WERI-Rb-1 (cell line): ENCODE results near the gene CARS2.

ENCODE experiments used
- DNase-seq: peaks from one replicate; pipeline ENCODE4 v3.0.0-alpha.2; 2020
- H3K27ac ChIP-seq: fragments of 250-450 bp; sonication (Bioruptor Pico); 2 replicates; pipeline ENCODE4 v1.5.1; 2020; ENCODE audit warnings: mild to moderate bottlenecking, moderate library complexity
- H3K27me3 ChIP-seq: fragments of 250-450 bp; sonication (Bioruptor Pico); 2 replicates; pipeline ENCODE4 v1.5.1; 2021; ENCODE audit warnings: mild to moderate bottlenecking, low read depth, moderate library complexity; ENCODE audit not compliant: insufficient read depth, severe bottlenecking
- H3K36me3 ChIP-seq: fragments of 250-450 bp; sonication (Bioruptor Pico); 2 replicates; pipeline ENCODE4 v1.5.1; 2020; ENCODE audit warnings: mild to moderate bottlenecking, moderate library complexity
- H3K4me3 ChIP-seq: 2 replicates; pipeline ENCODE4 v1.5.1; 2011; ENCODE audit warnings: low read depth, mild to moderate bottlenecking, control low read depth, low read length
- H3K9me3 ChIP-seq: fragments of 250-450 bp; sonication (Bioruptor Pico); 2 replicates; pipeline ENCODE4 v1.5.1; 2021; ENCODE audit warnings: mild to moderate bottlenecking, moderate library complexity; ENCODE audit not compliant: severe bottlenecking
- CTCF ChIP-seq: IDR thresholded peaks from 2 replicates; pipeline ENCODE4 v1.5.1; 2011; ENCODE audit warnings: low read depth, mild to moderate bottlenecking, control low read depth, inconsistent platforms, low read length

CARS2 gene

GRCh38 chr13:110657196-110657595, 48.7 kb downstream of the CARS2 start:
- H3K9me3 ChIP-seq, result peaks cover 5% of the 10 kb centered on the region

GRCh38 chr13:110653851-110654250, 52.1 kb downstream of the CARS2 start:
- H3K36me3 ChIP-seq, result peaks cover 68% of the 10 kb centered on the region
- H3K27ac ChIP-seq, result no peak overlapping the region
- peaks cover 2% of the 10 kb centered on the region for H3K9me3 ChIP-seq
- H3K4me3 ChIP-seq, result no peak overlapping the region
- H3K27me3 ChIP-seq, result no peaks in the 10 kb centered on the region
- TF ChIP-seq CTCF, result no peak
- DNase-seq, result no peak

More at GRCh38 chr13:110657196-110657595, 48.7 kb downstream of the CARS2 start:
- no peak overlapping the region for H3K4me3 ChIP-seq
- H3K27ac ChIP-seq, result no peak overlapping the region
- H3K36me3 ChIP-seq, result peaks cover 72% of the 10 kb centered on the region
- no peak for TF ChIP-seq CTCF
- DNase-seq, result no peak
- no peaks in the 10 kb centered on the region for H3K27me3 ChIP-seq

- no peak overlapping the region for H3K27ac ChIP-seq
- DNase-seq, result no peak
These were observed 52.6 kb downstream of the CARS2 start for GRCh38 chr13:110653271-110653670.

GRCh38 chr13:110652764-110653163, 53.2 kb downstream of the CARS2 start:
- TF ChIP-seq CTCF, result no peak
- Histone ChIP-seq H3K36me3 (peaks cover 68% of the 10 kb centered on the region), H3K4me3 (no peak overlapping the region), H3K27me3 (no peaks in the 10 kb centered on the region), H3K9me3 (no peaks in the 10 kb centered on the region), H3K27ac (no peak overlapping the region)
- DNase-seq, result no peak

More at GRCh38 chr13:110653271-110653670, 52.6 kb downstream of the CARS2 start:
- no peaks in the 10 kb centered on the region for H3K27me3 ChIP-seq
- no peak for TF ChIP-seq CTCF
- H3K9me3 ChIP-seq, result no peaks in the 10 kb centered on the region
- H3K4me3 ChIP-seq, result no peak overlapping the region
- peaks cover 68% of the 10 kb centered on the region for H3K36me3 ChIP-seq

- H3K9me3 ChIP-seq, result no peaks in the 10 kb centered on the region
- no peak for TF ChIP-seq CTCF
- no peak for DNase-seq
These were observed 53.6 kb downstream of the CARS2 start for GRCh38 chr13:110652231-110652730.

GRCh38 chr13:110651726-110652230, 54.1 kb downstream of the CARS2 start:
- Histone ChIP-seq H3K27ac (no peak overlapping the region), H3K36me3 (peaks cover 78% of the 10 kb centered on the region), H3K9me3 (no peaks in the 10 kb centered on the region), H3K27me3 (no peaks in the 10 kb centered on the region), H3K4me3 (no peak overlapping the region)
- DNase-seq, result no peak
- no peak for TF ChIP-seq CTCF

More at GRCh38 chr13:110652231-110652730, 53.6 kb downstream of the CARS2 start:
- peaks cover 72% of the 10 kb centered on the region for H3K36me3 ChIP-seq
- no peaks in the 10 kb centered on the region for H3K27me3 ChIP-seq
- H3K27ac ChIP-seq, result no peak overlapping the region
- H3K4me3 ChIP-seq, result no peak overlapping the region
